GM12892 (cell line): Measurements from ENCODE around the gene STT3A.

Experiments used
- POLR2A ChIP-seq: IDR thresholded peaks from 2 replicates; pipeline ENCODE4 v1.6.1; 2011; ENCODE audit warnings: low read depth, low read length, control low read depth
- POLR2AphosphoS5 ChIP-seq: IDR thresholded peaks from 2 replicates; pipeline ENCODE4 v1.6.1; 2011; ENCODE audit warnings: low read depth, low read length, control low read depth
- TAF1 ChIP-seq: IDR thresholded peaks from 2 replicates; pipeline ENCODE4 v1.6.1; 2011; ENCODE audit warnings: low read depth, mild to moderate bottlenecking, control low read depth, low read length, borderline replicate concordance

- TF ChIP-seq POLR2A (no peak), POLR2AphosphoS5 (no peak), TAF1 (no peak)
Measured at GRCh38 chr11:125588505-125588904, 4.1 kb upstream of the STT3A start.
